Tibial nerve (tissue), 4 donors: ENCODE results near the gene PRB2. TPM values are rescaled to one million over a fixed set of nuclear protein-coding genes. Genes with fewer than 3 reads are reported as not detected.

Experiments
- DNase-seq, 2 donors: peaks; one replicate each; pipeline ENCODE4 v3.0.0-alpha.2; 2019; ENCODE audit warnings: low spot score in 2 of 2
- H3K27ac ChIP-seq, 4 donors: fragments of 200-600 bp; sonication (generic) in 3 of 4; one replicate each; pipeline ENCODE4 v1.5.1; 2017 to 2019; ENCODE audit warnings: mild to moderate bottlenecking in 1 of 4
- H3K27me3 ChIP-seq, 2 donors: fragments of 200-600 bp; sonication (generic) in 1 of 2; one replicate each; pipeline versions ENCODE4 v1.5.1 to v1.6.0; 2017 to 2019
- H3K36me3 ChIP-seq, 3 donors: fragments of 200-600 bp; sonication (generic); one replicate each; pipeline ENCODE4 v1.5.1; 2018 to 2019
- H3K4me1 ChIP-seq, 4 donors: fragments of 200-600 bp; sonication (generic) in 3 of 4; one replicate each; pipeline ENCODE4 v1.5.1; 2017 to 2019
- H3K4me3 ChIP-seq, 4 donors: fragments of 200-600 bp; sonication (generic) in 3 of 4; one replicate each; pipeline ENCODE4 v1.5.1; 2017 to 2019; ENCODE audit warnings: mild to moderate bottlenecking in 1 of 4, moderate library complexity in 1 of 4
- H3K9me3 ChIP-seq, 4 donors: fragments of 200-600 bp; sonication (generic) in 3 of 4; one replicate each; pipeline ENCODE4 v1.5.1; 2017 to 2019
- CTCF ChIP-seq, 5 experiments: fragments of 200-600 bp in 3 of 5; fragments of 450-650 bp in 2 of 5; sonication (generic) in 3 of 5; IDR thresholded peaks; one replicate each; pipeline ENCODE4 v1.5.1; 2016 to 2019; ENCODE audit warnings: antibody characterized with exemption in 5 of 5, mild to moderate bottlenecking in 3 of 5, moderate library complexity in 2 of 5
- EP300 ChIP-seq, 2 donors: sonication (generic); formaldehyde crosslinking; IDR thresholded peaks; one replicate each; pipeline ENCODE4 v1.6.1; 2017; ENCODE audit warnings: antibody characterized with exemption in 2 of 2, mild to moderate bottlenecking in 1 of 2
- POLR2A ChIP-seq, 2 donors: fragments of 450-650 bp; IDR thresholded peaks; one replicate each; pipeline ENCODE4 v1.6.1; 2017; ENCODE audit warnings: antibody characterized with exemption in 2 of 2, mild to moderate bottlenecking in 2 of 2, moderate library complexity in 2 of 2
- WGBS, 2 donors: methylation state at CpG; one replicate each; pipeline ENCODE4 v1.1.5; 2018; 5-methylcytosine and 5-hydroxymethylcytosine counted together
- total RNA-seq, 4 donors: library from RNA; depleted of rRNA; stranded (reverse); fragments of >200 nt; gene quantifications; one replicate each; pipeline ENCODE4 v1.1.0, GENCODE V29; 2016

The PRB2 gene
- total RNA-seq, 4 donors from 2014 or later = not detected

- Histone ChIP-seq H3K36me3 (no peaks in the 10 kb centered on the region), H3K4me3 (no peak overlapping the region), H3K9me3 (peaks cover 0 to 28% (median 0%) of the 10 kb centered on the region in 4 donors), H3K27ac (no peak overlapping the region), H3K27me3 (no peaks in the 10 kb centered on the region), H3K4me1 (no peaks in the 10 kb centered on the region)
- WGBS, 2 donors = 88 to 95% methylated on average over 9 of the region's 9 CpGs
- no peak for DNase-seq
- no peak for TF ChIP-seq CTCF (IDR thresholded peaks at IDR 0.05)
- TF ChIP-seq EP300 (IDR thresholded peaks at IDR 0.05) = no peak
- TF ChIP-seq POLR2A (IDR thresholded peaks at IDR 0.05) = no peak
Observed at GRCh38 chr12:11348439-11348838, 46.9 kb downstream of the PRB2 start.

GRCh38 chr12:11347810-11348209 lies 47.6 kb downstream of the PRB2 start:
- Histone ChIP-seq H3K27ac (no peak overlapping the region), H3K9me3 (peaks cover 0 to 32% (median 0%) of the 10 kb centered on the region in 4 donors), H3K36me3 (no peaks in the 10 kb centered on the region), H3K27me3 (no peaks in the 10 kb centered on the region), H3K4me3 (no peak overlapping the region), H3K4me1 (no peaks in the 10 kb centered on the region)
- no peak for DNase-seq
- WGBS, 2 donors = 81 to 88% methylated on average over 6 of the region's 6 CpGs
- TF ChIP-seq EP300 (IDR thresholded peaks at IDR 0.05) = no peak
- no peak for TF ChIP-seq CTCF (IDR thresholded peaks at IDR 0.05)
- no peak for TF ChIP-seq POLR2A (IDR thresholded peaks at IDR 0.05)

- no peak overlapping the region for H3K27ac ChIP-seq
- 37 to 39% methylated on average over 2 of the region's 2 CpGs for WGBS, 2 donors
- H3K4me3 ChIP-seq = no peak overlapping the region
Observed at GRCh38 chr12:11344500-11344899, 50.9 kb downstream of the PRB2 start.

More at GRCh38 chr12:11344500-11344899, 50.9 kb downstream of the PRB2 start:
- no peaks in the 10 kb centered on the region for H3K27me3 ChIP-seq
- peaks cover 0 to 38% (median 0%) of the 10 kb centered on the region in 4 donors for H3K9me3 ChIP-seq
- no peaks in the 10 kb centered on the region for H3K36me3 ChIP-seq
- TF ChIP-seq CTCF (IDR thresholded peaks at IDR 0.05) (no peak), EP300 (IDR thresholded peaks at IDR 0.05) (no peak), POLR2A (IDR thresholded peaks at IDR 0.05) (no peak)
- DNase-seq = no peak
- H3K4me1 ChIP-seq = no peaks in the 10 kb centered on the region

Other genes starting within 250 kb of the PRB2 start
- 1 to 10 TPM; 7.5 to 9.6 (median 8.1) TPM for gene SMIM10L1, start 224.4 kb downstream of the PRB2 start, total RNA-seq
- gene TAS2R42, start 208.6 kb downstream of the PRB2 start, total RNA-seq = not detected
- not detected for gene PRB3, start 125.9 kb downstream of the PRB2 start, total RNA-seq
- gene PRB4, start 85.1 kb downstream of the PRB2 start, total RNA-seq = not detected